GM19397 (cell line): ENCODE results near the gene TOP1.

Source experiments
- ATAC-seq: cut with Tn5 transposase; IDR thresholded peaks from one replicate; pipeline ENCODE4 v1.9.1; 2021; ENCODE audit warnings: mild to moderate bottlenecking, moderate library complexity; ENCODE audit not compliant: unreplicated experiment

TOP1 gene

GRCh38 chr20:41054070-41054846 is 25.6 kb downstream of the TOP1 start:
- no peak for ATAC-seq

- ATAC-seq: no peak
Measured at GRCh38 chr20:41054847-41055230, 26.2 kb downstream of the TOP1 start.

- ATAC-seq: no peak
Measured at GRCh38 chr20:41055679-41056078, 27.1 kb downstream of the TOP1 start.

- no peak for ATAC-seq
Measured at GRCh38 chr20:41057999-41058673, 29.5 kb downstream of the TOP1 start.

- no peak for ATAC-seq
Measured at GRCh38 chr20:41058674-41059635, 30.3 kb downstream of the TOP1 start.

GRCh38 chr20:41061155-41061554 is 32.5 kb downstream of the TOP1 start:
- no peak for ATAC-seq

GRCh38 chr20:41063442-41063841 is 34.8 kb downstream of the TOP1 start:
- no peak for ATAC-seq

GRCh38 chr20:41064377-41064776 is 35.8 kb downstream of the TOP1 start:
- no peak for ATAC-seq

- ATAC-seq: no peak
Measured at GRCh38 chr20:41065716-41066115, 37.1 kb downstream of the TOP1 start.

- no peak for ATAC-seq
Measured at GRCh38 chr20:41068806-41069205, 40.2 kb downstream of the TOP1 start.

- ATAC-seq: no peak
Measured at GRCh38 chr20:41072190-41072863, 43.7 kb downstream of the TOP1 start.

- no peak for ATAC-seq
Measured at GRCh38 chr20:41072915-41073314, 44.3 kb downstream of the TOP1 start.

- no peak for ATAC-seq
Measured at GRCh38 chr20:41074441-41074840, 45.8 kb downstream of the TOP1 start.

GRCh38 chr20:41076776-41077175 is 48.2 kb downstream of the TOP1 start:
- no peak for ATAC-seq

GRCh38 chr20:41078329-41078728 is 49.7 kb downstream of the TOP1 start:
- ATAC-seq: no peak

- no peak for ATAC-seq
Measured at GRCh38 chr20:41079066-41079465, 50.4 kb downstream of the TOP1 start.

GRCh38 chr20:41080866-41081265 is 52.2 kb downstream of the TOP1 start:
- ATAC-seq: no peak

- no peak for ATAC-seq
Measured at GRCh38 chr20:41081276-41081814, 52.7 kb downstream of the TOP1 start.

- ATAC-seq: no peak
Measured at GRCh38 chr20:41082306-41082705, 53.7 kb downstream of the TOP1 start.

- ATAC-seq: no peak
Measured at GRCh38 chr20:41085606-41086005, 57.0 kb downstream of the TOP1 start.
